HepG2 (cell line): ENCODE measurements around the gene GRK3. TPM values are rescaled to one million over a fixed set of nuclear protein-coding genes. Genes with fewer than 3 reads are reported as not detected.

Source experiments
- ATAC-seq: fragments of 200-7000 bp; cut with Tn5 transposase; 3 replicates; pipeline ENCODE4 v1.9.1; 2020; ENCODE audit warnings: mild to moderate bottlenecking, moderate library complexity
- BruUV-seq: library from RNA; stranded (reverse); fragments of 400-500 nt; replicated peaks from 2 replicates; lab custom pipeline; 2021; lab: Mats Ljungman, UMichigan
- CTCF ChIA-PET: fragments of 300-600 bp; formaldehyde crosslinking; extraction: SDS; loops from one replicate; lab custom pipeline; 2021; ENCODE audit warnings: low total read pairs, inconsistent platforms, low intra/inter-chr PET ratio; lab: Yijun Ruan, JAX
- POLR2A ChIA-PET: fragments of 350-600 bp; sonication (Branson Sonifier 250); formaldehyde crosslinking; loops from one replicate; lab custom pipeline; 2020; ENCODE audit warnings: antibody characterized with exemption, inconsistent platforms; lab: Yijun Ruan, JAX
- DNase-seq: peaks from one replicate; pipeline ENCODE4 v3.0.0-alpha.2; 2015; ENCODE audit warnings: low spot score
- FAIRE-seq: peaks from 3 replicates; lab custom pipeline; 2011; peaks lifted over from hg19 to GRCh38; lab: Jason Lieb, UNC
- H2AFZ ChIP-seq: one replicate; pipeline ENCODE4 v1.6.1; 2011; ENCODE audit warnings: low read length, inconsistent platforms
- H3K27ac ChIP-seq: fragments of 300-600 bp; 3 replicates; pipeline ENCODE4 v1.8.0; 2011; ENCODE audit warnings: mixed run types, mild to moderate bottlenecking, mixed read lengths, low read length, inconsistent platforms; ENCODE audit not compliant: insufficient read depth; ENCODE audit errors: extremely low read length
- H3K27me3 ChIP-seq, 2 experiments: fragments of 200-600 bp in 1 of 2; 2 replicates in 1 of 2; 3 replicates in 1 of 2; pipeline versions ENCODE4 v1.6.0 to v1.8.0; 2011; ENCODE audit warnings: low read length in 2 of 2, mild to moderate bottlenecking in 2 of 2, moderate library complexity in 2 of 2, inconsistent platforms in 1 of 2; ENCODE audit not compliant: insufficient read depth in 2 of 2, control insufficient read depth in 1 of 2
- H3K36me3 ChIP-seq, 2 experiments: fragments of 200-600 bp in 1 of 2; replicated peaks in 1 of 2; 2 replicates in 1 of 2; 3 replicates in 1 of 2; pipeline versions ENCODE4 v1.5.1 to v1.8.0; 2011; ENCODE audit warnings: low read length in 2 of 2, inconsistent platforms in 1 of 2; ENCODE audit not compliant: insufficient read depth in 2 of 2, control insufficient read depth in 1 of 2
- H3K4me1 ChIP-seq: 2 replicates; pipeline ENCODE4 v1.5.1; 2012; ENCODE audit warnings: low read length, inconsistent platforms; ENCODE audit not compliant: insufficient read depth
- H3K4me2 ChIP-seq: 2 replicates; pipeline ENCODE4 v1.6.0; 2011; ENCODE audit warnings: low read depth, low read length, inconsistent platforms
- H3K4me3 ChIP-seq, 3 experiments: fragments of 200-600 bp in 1 of 3; sonication (generic), shearing (Covaris generic) in 1 of 3; replicated peaks in 1 of 3; 2 replicates each; pipeline ENCODE4 v1.5.1; 2011 to 2016; ENCODE audit warnings: low read length in 3 of 3, inconsistent platforms in 2 of 3, low read depth in 2 of 3, mild to moderate bottlenecking in 2 of 3, control low read depth in 1 of 3, mixed read lengths in 1 of 3; ENCODE audit not compliant: insufficient read depth in 1 of 3
- H3K79me2 ChIP-seq: one replicate; pipeline ENCODE4 v1.6.1; 2011; ENCODE audit warnings: low read length, inconsistent platforms; ENCODE audit not compliant: insufficient read depth
- H3K9ac ChIP-seq: 2 replicates; pipeline ENCODE4 v1.6.0; 2011; ENCODE audit warnings: mild to moderate bottlenecking, low read depth, low read length, inconsistent platforms; ENCODE audit not compliant: insufficient read depth
- H3K9me3 ChIP-seq: 2 replicates; pipeline ENCODE4 v1.5.1; 2012; ENCODE audit warnings: mild to moderate bottlenecking, low read length
- H4K20me1 ChIP-seq: 2 replicates; pipeline ENCODE4 v1.6.0; 2011; ENCODE audit warnings: inconsistent platforms, mild to moderate bottlenecking, low read length, moderate library complexity; ENCODE audit not compliant: insufficient read depth
- PLRG1 ChIP-seq: fragments of 450-650 bp; conservative IDR thresholded peaks from 2 replicates; pipeline ENCODE4 v1.6.1; 2016
- SUZ12 ChIP-seq: fragments of 150-350 bp; IDR thresholded peaks from 2 replicates; pipeline ENCODE4 v1.6.1; 2014; ENCODE audit warnings: low read depth, low read length
- ZNF124 ChIP-seq: sonication (generic); formaldehyde crosslinking; IDR thresholded peaks from 2 replicates; pipeline ENCODE4 v1.4.0; 2020; ENCODE audit warnings: missing genetic modification reagents
- ZNF274 ChIP-seq: sonication (generic); formaldehyde crosslinking; IDR thresholded peaks from 2 replicates; pipeline ENCODE4 v1.5.1; 2020; ENCODE audit warnings: mild to moderate bottlenecking, missing genetic modification reagents
- ZNF30 ChIP-seq: sonication (generic); formaldehyde crosslinking; IDR thresholded peaks from 2 replicates; pipeline ENCODE4 v1.5.0; 2020; ENCODE audit warnings: mild to moderate bottlenecking, missing genetic modification reagents
- ZNF432 ChIP-seq: sonication (generic); formaldehyde crosslinking; IDR thresholded peaks from 2 replicates; pipeline ENCODE4 v1.5.0; 2020; ENCODE audit warnings: missing genetic modification reagents, mild to moderate bottlenecking, borderline replicate concordance
- ZNF558 ChIP-seq: sonication (generic); formaldehyde crosslinking; IDR thresholded peaks from 2 replicates; pipeline ENCODE4 v1.9.0; 2022; ENCODE audit warnings: mild to moderate bottlenecking, missing genetic modification reagents, borderline replicate concordance
- ZNF883 ChIP-seq: sonication (generic); formaldehyde crosslinking; IDR thresholded peaks from 2 replicates; pipeline ENCODE4 v1.5.1; 2020; ENCODE audit warnings: mild to moderate bottlenecking, missing genetic modification reagents; ENCODE audit errors: not compliant biosample characterization
- WGBS: methylation state at CpG from one replicate; pipeline ENCODE4 v1.1.6; 2017; ENCODE audit warnings: low lambda C conversion rate; 5-methylcytosine and 5-hydroxymethylcytosine counted together
- in situ Hi-C: cut with HindIII; loops from 2 replicates; pipeline ENCODE4 v1.10.0; 2017; ENCODE audit warnings: low pct_unique_long_range_greater_than_20kb; ENCODE audit not compliant: extremely low pct_ligation_motif_present
- intact Hi-C: fragments of 100-400 bp; cut with micrococcal nuclease; formaldehyde crosslinking; loops from one replicate; pipeline ENCODE4 v1.10.0; 2022; ENCODE audit not compliant: unreplicated experiment
- polyA plus RNA-seq, 8 experiments: library from polyadenylated mRNA; depleted of rRNA in 3 of 8; stranded (reverse) in 7 of 8; unstranded in 1 of 8; fragments of >200 nt; fragmentation: Illumina TruSeq in 4 of 8; extraction: Trizol in 4 of 8; gene quantifications; 2 replicates each; pipeline versions ENCODE4 v1.2.1 to v1.2.3, GENCODE V29; 2011 to 2016; ENCODE audit warnings: low read depth in 4 of 8, missing spikeins in 1 of 8, mixed read lengths in 1 of 8; ENCODE audit not compliant: insufficient read depth in 1 of 8
- total RNA-seq, 5 experiments: library from RNA; depleted of rRNA; stranded (reverse); fragments of >200 nt; fragmentation: Illumina TruSeq; extraction: Trizol; gene quantifications; 2 replicates each; pipeline ENCODE4 v1.2.3, GENCODE V29; 2016; ENCODE audit warnings: low read depth in 1 of 5
- TF ChIP-seq, protein P1 (sequence below): sonication (generic); formaldehyde crosslinking; IDR thresholded peaks from 2 replicates; pipeline ENCODE4 v1.4.0; 2020; ENCODE audit warnings: mild to moderate bottlenecking, missing genetic modification reagents
- TF ChIP-seq, protein P2 (sequence below): IDR thresholded peaks from 2 replicates; pipeline ENCODE4 v1.6.1; 2016; ENCODE audit warnings: missing compliant biosample characterization, missing genetic modification reagents, borderline replicate concordance

GRK3 gene
- total and polyA plus RNA-seq, 2 of the 13 experiments (the other 11 are each of a cell fraction or from before 2014, with no cell fraction given), result 8.5 to 16.7 TPM

- POLR2A ChIA-PET, result no interaction called here
- no peaks in the 10 kb centered on the region for H3K9me3 ChIP-seq
- no peak overlapping the region for H3K9ac ChIP-seq
- FAIRE-seq (no peak), ATAC-seq (no peak), DNase-seq (no peak)
- H3K4me1 ChIP-seq, result no peaks in the 10 kb centered on the region
- H3K4me3 ChIP-seq, result no peak overlapping the region
- in situ Hi-C loops (no loop called here), intact Hi-C loops (no loop called here)
- BruUV-seq, result no TSS peak
- no peak overlapping the region for H3K27ac ChIP-seq
- H3K27me3 ChIP-seq, result no peaks in the 10 kb centered on the region
- H4K20me1 ChIP-seq, result no peaks in the 10 kb centered on the region
- CTCF ChIA-PET, result no interaction called here
- H2AFZ ChIP-seq, result no peak overlapping the region
- H3K79me2 ChIP-seq, result no peaks in the 10 kb centered on the region
- WGBS, result 90% methylated on average over 16 of the region's 16 CpGs
- H3K4me2 ChIP-seq, result no peak overlapping the region
- H3K36me3 ChIP-seq, result peaks cover 3 to 29% of the 10 kb centered on the region in 2 experiments
- TF ChIP-seq ZNF124 (CRISPR knock-in tag) (no peak), ZNF883 (no peak), ZNF432 (CRISPR knock-in tag) (no peak), ZNF30 (no peak), ZNF558 (CRISPR knock-in tag) (no peak), SUZ12 (no peak), ZNF274 (CRISPR knock-in tag) (no peak), PLRG1 (no peak)
- TF ChIP-seq, protein P1, sequence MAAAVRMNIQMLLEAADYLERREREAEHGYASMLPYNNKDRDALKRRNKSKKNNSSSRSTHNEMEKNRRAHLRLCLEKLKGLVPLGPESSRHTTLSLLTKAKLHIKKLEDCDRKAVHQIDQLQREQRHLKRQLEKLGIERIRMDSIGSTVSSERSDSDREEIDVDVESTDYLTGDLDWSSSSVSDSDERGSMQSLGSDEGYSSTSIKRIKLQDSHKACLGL (CRISPR knock-in tag), result no peak
- TF ChIP-seq, protein P2, sequence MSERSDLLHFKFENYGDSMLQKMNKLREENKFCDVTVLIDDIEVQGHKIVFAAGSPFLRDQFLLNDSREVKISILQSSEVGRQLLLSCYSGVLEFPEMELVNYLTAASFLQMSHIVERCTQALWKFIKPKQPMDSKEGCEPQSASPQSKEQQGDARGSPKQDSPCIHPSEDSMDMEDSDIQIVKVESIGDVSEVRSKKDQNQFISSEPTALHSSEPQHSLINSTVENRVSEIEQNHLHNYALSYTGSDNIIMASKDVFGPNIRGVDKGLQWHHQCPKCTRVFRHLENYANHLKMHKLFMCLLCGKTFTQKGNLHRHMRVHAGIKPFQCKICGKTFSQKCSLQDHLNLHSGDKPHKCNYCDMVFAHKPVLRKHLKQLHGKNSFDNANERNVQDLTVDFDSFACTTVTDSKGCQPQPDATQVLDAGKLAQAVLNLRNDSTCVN (CRISPR knock-in tag), result no peak
- TF ChIP-seq, all 625 proteins: peak for 0
These were observed 129.9 kb downstream of the GRK3 start for GRCh38 chr22:25694196-25694907.
